ENCODE results near the gene ATG16L1. TPM values are rescaled to one million over a fixed set of nuclear protein-coding genes. Genes with fewer than 3 reads are reported as not detected.

Gene ATG16L1
- total RNA-seq, 4 donors from 2014 or later = 12.3 to 38.0 (median 22.8) TPM

GRCh38 chr2:233281553-233281952 lies 30.1 kb downstream of the ATG16L1 start:
- Histone ChIP-seq H3K4me3 (no peak overlapping the region), H3K27ac (no peak overlapping the region), H3K4me1 (no peaks in the 10 kb centered on the region), H3K27me3 (no peaks in the 10 kb centered on the region), H3K36me3 (peaks cover 6 to 100% (median 48%) of the 10 kb centered on the region in 3 donors), H3K9me3 (no peaks in the 10 kb centered on the region)
- no peak for DNase-seq
- intact Hi-C loops (cut with DNase I) = no loop called here
- TF ChIP-seq POLR2A (IDR thresholded peaks at IDR 0.05) = no peak
- no peak for TF ChIP-seq CTCF (IDR thresholded peaks at IDR 0.05)
- WGBS, 2 donors = 96% methylated on average over 4 of the region's 4 CpGs

GRCh38 chr2:233281992-233282603 lies 30.6 kb downstream of the ATG16L1 start:
- Histone ChIP-seq H3K4me3 (no peak overlapping the region), H3K36me3 (peaks cover 6 to 100% (median 50%) of the 10 kb centered on the region in 3 donors), H3K4me1 (no peaks in the 10 kb centered on the region), H3K27ac (no peak overlapping the region), H3K9me3 (no peaks in the 10 kb centered on the region), H3K27me3 (no peaks in the 10 kb centered on the region)
- TF ChIP-seq CTCF (IDR thresholded peaks at IDR 0.05) (no peak), POLR2A (IDR thresholded peaks at IDR 0.05) (no peak)
- 88 to 93% methylated on average over 6 of the region's 6 CpGs for WGBS, 2 donors
- DNase-seq = no peak
- intact Hi-C loops (cut with DNase I) = no loop called here

- Histone ChIP-seq H3K4me1 (peaks cover 0 to 7% (median 0%) of the 10 kb centered on the region in 3 donors), H3K27me3 (no peaks in the 10 kb centered on the region), H3K27ac (no peak overlapping the region), H3K9me3 (no peaks in the 10 kb centered on the region), H3K36me3 (peaks cover 12 to 100% (median 38%) of the 10 kb centered on the region in 3 donors), H3K4me3 (no peak overlapping the region)
- TF ChIP-seq POLR2A (IDR thresholded peaks at IDR 0.05) = no peak
- TF ChIP-seq CTCF (IDR thresholded peaks at IDR 0.05) = no peak
- intact Hi-C loops (cut with DNase I) = no loop called here
- WGBS, 2 donors = 80 to 96% methylated on average over 3 to 5 of the region's 5 CpGs
- no peak for DNase-seq
Measured at GRCh38 chr2:233285921-233286320, 34.4 kb downstream of the ATG16L1 start.

- peaks cover 24 to 100% (median 34%) of the 10 kb centered on the region in 3 donors for H3K36me3 ChIP-seq
- H3K4me1 ChIP-seq = peaks cover 0 to 7% (median 0%) of the 10 kb centered on the region in 3 donors
- H3K27ac ChIP-seq = no peak overlapping the region
- no peak for DNase-seq
- 95 to 96% methylated on average over 6 of the region's 6 CpGs for WGBS, 2 donors
- TF ChIP-seq POLR2A (IDR thresholded peaks at IDR 0.05) (no peak), CTCF (IDR thresholded peaks at IDR 0.05) (no peak)
- no peaks in the 10 kb centered on the region for H3K27me3 ChIP-seq
- H3K9me3 ChIP-seq = no peaks in the 10 kb centered on the region
- H3K4me3 ChIP-seq = no peak overlapping the region
- intact Hi-C loops (cut with DNase I) = no loop called here
Measured at GRCh38 chr2:233287871-233288270, 36.4 kb downstream of the ATG16L1 start.

- Histone ChIP-seq H3K27me3 (no peaks in the 10 kb centered on the region), H3K4me1 (peaks cover 0 to 7% (median 0%) of the 10 kb centered on the region in 3 donors), H3K4me3 (no peak overlapping the region), H3K27ac (no peak overlapping the region), H3K9me3 (no peaks in the 10 kb centered on the region), H3K36me3 (peaks cover 24 to 100% (median 35%) of the 10 kb centered on the region in 3 donors)
- WGBS, 2 donors = 73 to 82% methylated on average over 2 to 5 of the region's 5 CpGs
- intact Hi-C loops (cut with DNase I) = no loop called here
- TF ChIP-seq CTCF (IDR thresholded peaks at IDR 0.05) (no peak), POLR2A (IDR thresholded peaks at IDR 0.05) (no peak)
- no peak for DNase-seq
Measured at GRCh38 chr2:233288663-233289062, 37.2 kb downstream of the ATG16L1 start.

Measured in esophagus squamous epithelium (tissue), 5 donors.